ENCODE results near the gene DIDO1. TPM values are rescaled to one million over a fixed set of nuclear protein-coding genes. Genes with fewer than 3 reads are reported as not detected.

DIDO1 gene
- total RNA-seq, 2 experiments from 2014 or later, result 45.9 to 47.4 TPM

DNA sequence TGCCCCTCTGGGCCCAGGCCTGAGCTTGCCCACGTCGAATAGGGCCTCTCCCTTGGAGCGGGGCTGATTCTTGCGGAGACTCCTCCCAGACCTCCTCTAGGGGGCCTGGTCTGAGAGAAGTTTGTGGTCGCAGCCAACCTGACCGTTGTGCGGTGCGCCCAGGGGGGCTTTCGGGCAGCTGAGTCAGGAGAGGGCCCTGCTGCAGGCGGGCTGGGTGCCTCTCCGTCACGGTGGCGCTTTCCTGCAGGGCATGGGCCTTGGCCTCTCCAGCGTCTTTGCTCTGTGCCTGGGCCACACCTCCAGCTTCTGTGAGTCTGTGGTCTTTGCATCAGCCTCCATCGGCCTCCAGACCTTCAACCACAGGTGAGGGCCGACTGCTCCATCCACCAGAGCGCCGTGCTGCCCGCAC, 39.1 kb upstream of the DIDO1 start:
- Mint-ChIP-seq H3K27ac (no peak overlapping the region), H3K9me3 (no peaks in the 10 kb centered on the region), H3K36me3 (ENCODE audit: low read depth) (peaks cover 6% of the 10 kb centered on the region), H3K4me1 (ENCODE audit: low read depth) (no peaks in the 10 kb centered on the region), H3K27me3 (no peaks in the 10 kb centered on the region), H3K4me3 (no peak overlapping the region)
- no peak for ATAC-seq
- TF ChIP-seq, protein P1, sequence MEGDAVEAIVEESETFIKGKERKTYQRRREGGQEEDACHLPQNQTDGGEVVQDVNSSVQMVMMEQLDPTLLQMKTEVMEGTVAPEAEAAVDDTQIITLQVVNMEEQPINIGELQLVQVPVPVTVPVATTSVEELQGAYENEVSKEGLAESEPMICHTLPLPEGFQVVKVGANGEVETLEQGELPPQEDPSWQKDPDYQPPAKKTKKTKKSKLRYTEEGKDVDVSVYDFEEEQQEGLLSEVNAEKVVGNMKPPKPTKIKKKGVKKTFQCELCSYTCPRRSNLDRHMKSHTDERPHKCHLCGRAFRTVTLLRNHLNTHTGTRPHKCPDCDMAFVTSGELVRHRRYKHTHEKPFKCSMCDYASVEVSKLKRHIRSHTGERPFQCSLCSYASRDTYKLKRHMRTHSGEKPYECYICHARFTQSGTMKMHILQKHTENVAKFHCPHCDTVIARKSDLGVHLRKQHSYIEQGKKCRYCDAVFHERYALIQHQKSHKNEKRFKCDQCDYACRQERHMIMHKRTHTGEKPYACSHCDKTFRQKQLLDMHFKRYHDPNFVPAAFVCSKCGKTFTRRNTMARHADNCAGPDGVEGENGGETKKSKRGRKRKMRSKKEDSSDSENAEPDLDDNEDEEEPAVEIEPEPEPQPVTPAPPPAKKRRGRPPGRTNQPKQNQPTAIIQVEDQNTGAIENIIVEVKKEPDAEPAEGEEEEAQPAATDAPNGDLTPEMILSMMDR (IDR thresholded peaks at IDR 0.05), result no peak
- intact Hi-C loops (cut with micrococcal nuclease), result no loop called here
- CTCF ChIA-PET, result interaction anchor here (0.9 to 2.1 kb wide), 2 partner anchors 42 to 44 kb away, joined by 4 to 7 read pairs; partner anchors contain the start of gene BHLHE23
- no peak for DNase-seq
- POLR2A ChIA-PET, result interaction anchor here (0.8 kb wide), 1 partner anchor 11 kb away, joined by 3 read pairs; no protein-coding TSS in a partner anchor

DNA sequence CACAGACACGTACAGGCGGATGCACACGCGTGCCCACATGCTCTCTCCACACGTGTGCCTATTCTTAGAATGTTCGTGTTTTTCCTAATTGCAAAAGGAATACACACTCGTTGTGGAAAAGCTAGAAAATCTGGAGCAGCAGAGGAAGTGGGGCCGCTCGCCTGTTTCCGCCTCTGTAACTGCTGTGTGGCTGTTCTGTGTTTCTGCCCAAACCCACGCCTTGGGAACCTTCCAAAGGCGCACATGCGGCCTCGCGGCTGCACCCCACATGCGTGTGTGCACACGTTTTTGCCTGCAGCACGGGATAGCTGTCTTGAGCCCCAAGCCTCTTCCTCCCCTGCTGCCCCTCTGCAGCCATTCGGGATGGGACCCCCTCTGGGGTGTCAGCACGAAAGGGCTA, 38.4 kb upstream of the DIDO1 start:
- Mint-ChIP-seq H3K4me3 (no peak overlapping the region), H3K27ac (no peak overlapping the region), H3K36me3 (ENCODE audit: low read depth) (peaks cover 9% of the 10 kb centered on the region), H3K4me1 (ENCODE audit: low read depth) (peaks cover 3% of the 10 kb centered on the region), H3K27me3 (no peaks in the 10 kb centered on the region), H3K9me3 (no peaks in the 10 kb centered on the region)
- TF ChIP-seq, protein P1 (IDR thresholded peaks at IDR 0.05), result no peak
- intact Hi-C loops (cut with micrococcal nuclease), result no loop called here
- no peak for ATAC-seq
- ChIA-PET CTCF (interaction anchor here (0.9 to 2.1 kb wide), 2 partner anchors 42 to 44 kb away, joined by 4 to 7 read pairs; partner anchors contain the start of gene BHLHE23), POLR2A (no interaction called here)
- DNase-seq, result no peak

DNA sequence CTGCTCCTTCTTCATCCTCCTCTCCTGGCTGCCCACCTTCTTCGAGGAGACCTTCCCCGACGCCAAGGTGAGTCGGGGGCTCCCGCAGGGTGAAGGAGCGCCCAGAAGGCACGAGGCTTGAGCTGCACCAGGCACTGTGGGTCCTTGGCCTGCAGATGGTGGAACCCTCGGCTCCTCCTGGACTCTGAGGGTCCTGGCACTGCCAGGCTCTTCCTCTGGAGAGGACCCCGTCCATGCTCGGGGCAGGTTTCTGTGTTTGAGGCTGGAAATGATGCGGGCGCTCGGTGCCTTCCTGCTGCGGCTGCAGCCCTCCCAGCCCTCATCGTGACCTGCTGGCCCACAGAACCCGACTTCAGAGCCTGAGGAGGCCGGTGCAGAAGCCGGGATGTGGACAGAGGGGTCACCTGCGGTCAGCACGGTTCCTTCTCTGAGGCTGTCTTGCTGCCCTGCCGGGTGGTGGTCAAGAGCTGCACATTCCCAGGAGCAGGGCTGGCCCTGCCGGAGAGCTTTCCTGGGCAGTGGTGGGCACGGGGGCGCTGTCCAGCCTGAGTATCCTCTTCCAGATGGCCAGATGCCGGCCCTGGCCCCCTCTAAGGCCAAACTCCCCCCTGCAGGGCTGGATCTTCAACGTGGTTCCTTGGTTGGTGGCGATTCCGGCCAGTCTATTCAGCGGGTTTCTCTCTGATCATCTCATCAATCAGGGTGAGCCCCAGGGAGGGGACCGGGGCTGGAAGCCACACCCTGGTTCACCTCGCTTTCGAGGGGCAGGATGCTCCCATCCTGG, 37.5 kb upstream of the DIDO1 start:
- H3K27me3 Mint-ChIP-seq, result no peaks in the 10 kb centered on the region
- no peaks in the 10 kb centered on the region for H3K9me3 Mint-ChIP-seq
- H3K4me3 Mint-ChIP-seq, result no peak overlapping the region
- peaks cover 5% of the 10 kb centered on the region for H3K4me1 Mint-ChIP-seq (ENCODE audit: low read depth)
- peaks cover 11% of the 10 kb centered on the region for H3K36me3 Mint-ChIP-seq (ENCODE audit: low read depth)
- TF ChIP-seq, protein P1 (IDR thresholded peaks at IDR 0.05), result no peak
- DNase-seq, result no peak
- H3K27ac Mint-ChIP-seq, result no peak overlapping the region
- POLR2A ChIA-PET, result interaction anchor here (0.8 to 1.1 kb wide), 2 partner anchors 10 to 223 kb away, joined by 3 read pairs; no protein-coding TSS in a partner anchor
- intact Hi-C loops (cut with micrococcal nuclease), result no loop called here
- CTCF ChIA-PET, result no interaction called here
- ATAC-seq, result no peak

DNA sequence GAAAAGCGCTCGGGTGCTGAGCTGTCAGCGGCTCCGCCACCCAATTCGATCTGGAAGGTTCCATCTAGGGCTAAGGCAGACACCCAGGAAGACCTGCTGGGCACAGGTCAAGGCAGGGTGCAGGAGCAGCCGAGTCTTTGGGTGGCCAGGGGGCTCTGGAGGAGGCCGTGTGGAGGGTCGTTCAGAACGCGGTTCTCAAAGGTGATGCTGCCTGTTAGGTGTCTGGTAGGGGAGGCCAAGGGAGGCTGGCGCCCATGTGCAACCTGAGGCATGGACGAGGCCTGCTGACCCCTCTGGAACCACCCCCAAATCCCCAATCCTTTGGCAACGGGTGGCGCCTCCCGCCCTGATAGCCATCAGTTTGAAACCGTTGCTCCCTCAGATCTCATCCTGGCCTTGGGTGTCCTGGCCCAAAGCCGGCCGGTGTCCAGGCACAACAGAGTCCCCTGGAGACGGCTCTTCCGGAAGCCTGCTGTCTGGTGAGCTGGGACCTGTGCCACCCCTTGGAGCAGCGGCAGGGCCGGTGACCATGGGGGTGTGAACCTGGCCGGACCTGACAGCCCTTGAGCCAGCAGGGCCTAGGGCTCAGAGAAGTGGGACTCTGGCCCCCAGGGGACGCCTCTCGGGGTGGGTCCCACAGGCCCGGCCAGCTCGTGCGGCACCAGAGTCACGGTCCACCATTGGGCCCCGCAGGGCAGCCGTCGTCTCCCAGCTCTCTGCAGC, 36.7 kb upstream of the DIDO1 start:
- ATAC-seq, result no peak
- TF ChIP-seq, protein P1 (IDR thresholded peaks at IDR 0.05), result no peak
- DNase-seq, result no peak
- no peak overlapping the region for H3K27ac Mint-ChIP-seq
- H3K36me3 Mint-ChIP-seq (ENCODE audit: low read depth), result peaks cover 14% of the 10 kb centered on the region
- intact Hi-C loops (cut with micrococcal nuclease), result no loop called here
- POLR2A ChIA-PET, result interaction anchor here (0.8 to 1.1 kb wide), 2 partner anchors 9 to 224 kb away, joined by 3 read pairs; no protein-coding TSS in a partner anchor
- no peak overlapping the region for H3K4me3 Mint-ChIP-seq
- no peaks in the 10 kb centered on the region for H3K9me3 Mint-ChIP-seq
- no peaks in the 10 kb centered on the region for H3K27me3 Mint-ChIP-seq
- H3K4me1 Mint-ChIP-seq (ENCODE audit: low read depth), result peaks cover 5% of the 10 kb centered on the region
- CTCF ChIA-PET, result interaction anchor here (1.6 kb wide), 1 partner anchor 46 kb away, joined by 4 read pairs; no protein-coding TSS in a partner anchor
